Measurements from ENCODE around the gene LIPE. TPM values are rescaled to one million over a fixed set of nuclear protein-coding genes. Genes with fewer than 3 reads are reported as not detected.

Gene LIPE
- total RNA-seq, 1 donor from 2014 or later: 54.9 TPM

GRCh38 chr19:42366673-42367072 is 60.5 kb downstream of the LIPE start:
- intact Hi-C loops (cut with DNase I): no loop called here
- DNase-seq (ENCODE audit: low spot score): no peak

- DNase-seq (ENCODE audit: low spot score): no peak
- intact Hi-C loops (cut with DNase I): no loop called here
Measured at GRCh38 chr19:42363614-42364346, 63.4 kb downstream of the LIPE start.

- DNase-seq (ENCODE audit: low spot score): no peak
- intact Hi-C loops (cut with DNase I): no loop called here
Measured at GRCh38 chr19:42362891-42363440, 64.2 kb downstream of the LIPE start.

- DNase-seq (ENCODE audit: low spot score): no peak
- intact Hi-C loops (cut with DNase I): no loop called here
Measured at GRCh38 chr19:42362342-42362741, 64.8 kb downstream of the LIPE start.

- DNase-seq (ENCODE audit: low spot score): no peak
- intact Hi-C loops (cut with DNase I): no loop called here
Measured at GRCh38 chr19:42361545-42361910, 65.7 kb downstream of the LIPE start.

GRCh38 chr19:42360787-42361544 is 66.2 kb downstream of the LIPE start:
- no peak for DNase-seq (ENCODE audit: low spot score)
- intact Hi-C loops (cut with DNase I): no loop called here

- intact Hi-C loops (cut with DNase I): no loop called here
- DNase-seq (ENCODE audit: low spot score): no peak
Measured at GRCh38 chr19:42357290-42357689, 69.9 kb downstream of the LIPE start.

- intact Hi-C loops (cut with DNase I): no loop called here
- no peak for DNase-seq (ENCODE audit: low spot score)
Measured at GRCh38 chr19:42356686-42357085, 70.5 kb downstream of the LIPE start.

- intact Hi-C loops (cut with DNase I): no loop called here
- DNase-seq (ENCODE audit: low spot score): no peak
Measured at GRCh38 chr19:42355896-42356295, 71.3 kb downstream of the LIPE start.

- no peak for DNase-seq (ENCODE audit: low spot score)
- intact Hi-C loops (cut with DNase I): no loop called here
Measured at GRCh38 chr19:42353341-42354015, 73.7 kb downstream of the LIPE start.

- DNase-seq (ENCODE audit: low spot score): no peak
- intact Hi-C loops (cut with DNase I): no loop called here
Measured at GRCh38 chr19:42352301-42353259, 74.6 kb downstream of the LIPE start.

Other genes with a start within 250 kb of the LIPE start
- 10.2 TPM for gene DEDD2, start 209.7 kb downstream of the LIPE start, total RNA-seq
- gene ZNF526, start 207.1 kb downstream of the LIPE start, total RNA-seq: 4.1 TPM
- 39.6 TPM for gene GSK3A, start 184.8 kb downstream of the LIPE start, total RNA-seq
- gene ERF, start 172.3 kb downstream of the LIPE start, total RNA-seq: 37.4 TPM
- 51.3 TPM for gene CIC, start 158.1 kb downstream of the LIPE start, total RNA-seq
- 0.16 TPM for gene PRR19, start 125.3 kb downstream of the LIPE start, total RNA-seq
- 4.0 TPM for gene PAFAH1B3, start 124.8 kb downstream of the LIPE start, total RNA-seq
- gene TMEM145, start 114.1 kb downstream of the LIPE start, total RNA-seq: 0.24 TPM
- gene MEGF8, start 101.8 kb downstream of the LIPE start, total RNA-seq: 45.8 TPM
- 0.67 TPM for gene CNFN, start 37.1 kb downstream of the LIPE start, total RNA-seq
- gene CXCL17, start 15.6 kb upstream of the LIPE start, total RNA-seq: not detected
- 2.8 TPM for gene CEACAM1, start 101.1 kb upstream of the LIPE start, total RNA-seq
- gene CEACAM8, start 167.5 kb upstream of the LIPE start, total RNA-seq: 0.35 TPM

All from cardiac septum (tissue), 1 donor.